Measurements from ENCODE around the gene SALL4. TPM values are rescaled to one million over a fixed set of nuclear protein-coding genes. Genes with fewer than 3 reads are reported as not detected.

SALL4 gene
- total and polyA plus RNA-seq, 9 of the 15 experiments (the other 6 are each of a cell fraction or from before 2014, with no cell fraction given): 0.03 to 0.07 TPM; not detected in 7

DNA sequence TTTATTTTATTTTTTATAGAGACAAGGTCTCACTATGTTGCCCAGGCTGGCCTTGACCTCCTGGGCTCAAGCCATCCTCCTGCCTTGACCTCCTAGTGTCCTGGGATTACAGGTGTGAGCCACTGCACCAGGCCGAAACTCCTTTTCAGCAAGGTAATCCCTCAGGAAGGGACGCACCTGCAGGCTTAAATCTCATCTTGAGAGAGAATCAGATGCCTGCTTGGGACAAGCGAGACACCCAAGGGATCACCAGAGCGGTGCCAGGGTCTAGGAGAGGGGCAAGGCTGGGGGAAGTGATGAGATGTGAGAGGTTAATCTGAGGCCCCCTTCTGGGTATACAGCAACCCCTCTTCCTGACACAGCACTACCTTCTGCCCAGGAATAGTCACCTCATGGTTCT lies 30.1 kb downstream of the SALL4 start (continued):
- TF ChIP-seq, protein P1, sequence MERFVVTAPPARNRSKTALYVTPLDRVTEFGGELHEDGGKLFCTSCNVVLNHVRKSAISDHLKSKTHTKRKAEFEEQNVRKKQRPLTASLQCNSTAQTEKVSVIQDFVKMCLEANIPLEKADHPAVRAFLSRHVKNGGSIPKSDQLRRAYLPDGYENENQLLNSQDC (CRISPR knock-in tag; IDR thresholded peaks at IDR 0.05): no peak
- TF ChIP-seq, protein P2, sequence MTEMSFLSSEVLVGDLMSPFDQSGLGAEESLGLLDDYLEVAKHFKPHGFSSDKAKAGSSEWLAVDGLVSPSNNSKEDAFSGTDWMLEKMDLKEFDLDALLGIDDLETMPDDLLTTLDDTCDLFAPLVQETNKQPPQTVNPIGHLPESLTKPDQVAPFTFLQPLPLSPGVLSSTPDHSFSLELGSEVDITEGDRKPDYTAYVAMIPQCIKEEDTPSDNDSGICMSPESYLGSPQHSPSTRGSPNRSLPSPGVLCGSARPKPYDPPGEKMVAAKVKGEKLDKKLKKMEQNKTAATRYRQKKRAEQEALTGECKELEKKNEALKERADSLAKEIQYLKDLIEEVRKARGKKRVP (CRISPR knock-in tag; IDR thresholded peaks at IDR 0.05): no peak
- TF ChIP-seq, protein P3, sequence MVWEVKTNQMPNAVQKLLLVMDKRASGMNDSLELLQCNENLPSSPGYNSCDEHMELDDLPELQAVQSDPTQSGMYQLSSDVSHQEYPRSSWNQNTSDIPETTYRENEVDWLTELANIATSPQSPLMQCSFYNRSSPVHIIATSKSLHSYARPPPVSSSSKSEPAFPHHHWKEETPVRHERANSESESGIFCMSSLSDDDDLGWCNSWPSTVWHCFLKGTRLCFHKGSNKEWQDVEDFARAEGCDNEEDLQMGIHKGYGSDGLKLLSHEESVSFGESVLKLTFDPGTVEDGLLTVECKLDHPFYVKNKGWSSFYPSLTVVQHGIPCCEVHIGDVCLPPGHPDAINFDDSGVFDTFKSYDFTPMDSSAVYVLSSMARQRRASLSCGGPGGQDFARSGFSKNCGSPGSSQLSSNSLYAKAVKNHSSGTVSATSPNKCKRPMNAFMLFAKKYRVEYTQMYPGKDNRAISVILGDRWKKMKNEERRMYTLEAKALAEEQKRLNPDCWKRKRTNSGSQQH (CRISPR knock-in tag; IDR thresholded peaks at IDR 0.05): no peak
- no peak for TF ChIP-seq ZNF146 (CRISPR knock-in tag; IDR thresholded peaks at IDR 0.05; ENCODE audit: unreplicated experiment)
- TF ChIP-seq, protein P4, sequence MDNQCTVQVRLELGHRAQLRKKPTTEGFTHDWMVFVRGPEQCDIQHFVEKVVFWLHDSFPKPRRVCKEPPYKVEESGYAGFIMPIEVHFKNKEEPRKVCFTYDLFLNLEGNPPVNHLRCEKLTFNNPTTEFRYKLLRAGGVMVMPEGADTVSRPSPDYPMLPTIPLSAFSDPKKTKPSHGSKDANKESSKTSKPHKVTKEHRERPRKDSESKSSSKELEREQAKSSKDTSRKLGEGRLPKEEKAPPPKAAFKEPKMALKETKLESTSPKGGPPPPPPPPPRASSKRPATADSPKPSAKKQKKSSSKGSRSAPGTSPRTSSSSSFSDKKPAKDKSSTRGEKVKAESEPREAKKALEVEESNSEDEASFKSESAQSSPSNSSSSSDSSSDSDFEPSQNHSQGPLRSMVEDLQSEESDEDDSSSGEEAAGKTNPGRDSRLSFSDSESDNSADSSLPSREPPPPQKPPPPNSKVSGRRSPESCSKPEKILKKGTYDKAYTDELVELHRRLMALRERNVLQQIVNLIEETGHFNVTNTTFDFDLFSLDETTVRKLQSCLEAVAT (IDR thresholded peaks at IDR 0.05): no peak

DNA sequence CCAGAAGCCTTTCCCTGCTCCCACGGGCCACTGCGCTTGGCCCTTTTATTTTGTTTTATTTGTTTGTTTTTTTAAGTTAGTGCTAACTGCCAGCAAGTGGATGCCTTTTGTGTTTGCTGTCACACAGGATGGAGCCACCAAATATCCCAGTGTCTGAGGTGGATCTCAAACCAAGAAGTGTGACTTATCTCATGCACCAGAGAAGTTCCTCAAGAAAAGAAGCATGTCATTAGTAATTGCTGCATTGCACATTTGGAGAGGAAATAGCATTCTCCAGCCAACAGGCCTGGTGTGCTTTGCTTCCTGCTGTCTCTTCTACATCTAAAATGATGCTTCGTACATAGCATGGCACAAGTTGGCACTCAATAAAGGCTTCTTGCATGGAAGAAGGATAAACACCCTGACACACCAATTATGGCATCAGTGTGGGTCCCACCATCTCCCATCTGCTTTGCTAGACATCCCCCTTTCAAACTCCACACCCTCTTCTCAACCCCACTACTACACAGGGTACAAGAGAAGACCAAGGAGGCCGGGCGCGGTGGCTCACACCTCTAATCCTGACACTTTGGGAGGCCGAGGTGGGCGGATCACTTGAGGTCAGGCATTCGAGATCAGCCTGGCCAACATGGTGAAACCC lies 32.2 kb downstream of the SALL4 start:
- Histone ChIP-seq H4K20me1 (replicated peaks; ENCODE audit: control insufficient read depth, insufficient read depth, low read length) (no peaks in the 10 kb centered on the region), H3K9me3 (replicated peaks; ENCODE audit: control insufficient read depth, insufficient read depth, low read depth, low read length) (no peaks in the 10 kb centered on the region), H3K4me3 (no peak overlapping the region), H3K79me2 (ENCODE audit: control insufficient read depth, insufficient read depth, low read length) (no peaks in the 10 kb centered on the region), H3K4me2 (ENCODE audit: insufficient read depth, low read length) (no peak overlapping the region), H3K9me1 (ENCODE audit: control insufficient read depth, insufficient read depth, low read length) (no peaks in the 10 kb centered on the region), H3K27me3 (ENCODE audit: control insufficient read depth in 2 of 2, insufficient read depth in 2 of 2, low read length in 2 of 2) (peaks cover 5 to 14% of the 10 kb centered on the region in 2 experiments; a peak in 3 of 5 replicates), H3K27ac (ENCODE audit: extremely low read depth, low read depth, low read length) (no peak overlapping the region), H3K36me3 (ENCODE audit: control insufficient read depth, insufficient read depth, low read length) (no peaks in the 10 kb centered on the region), H2AFZ (ENCODE audit: low read depth, low read length) (no peak overlapping the region), H3K4me1 (replicated peaks in 1 of 2; ENCODE audit: control insufficient read depth in 2 of 2, insufficient read depth in 2 of 2, low read length in 2 of 2) (peaks cover 0 to 10% of the 10 kb centered on the region in 2 experiments; a peak in 2 of 5 replicates), H3K9ac (ENCODE audit: insufficient read depth in 1 of 2, low read depth in 2 of 2, low read length in 2 of 2) (no peak overlapping the region)
- CTCF ChIA-PET (ENCODE audit: low intra/inter-chr PET ratio): no interaction called here
- in situ Hi-C loops (cut with MboI) (no loop called here), intact Hi-C loops (cut with micrococcal nuclease) (no loop called here)
- WGBS (ENCODE audit: insufficient coverage, low coverage, missing lambda C conversion rate): under 1% methylated on average over 9 of the region's 9 CpGs
- no peak for DNase-seq (ENCODE audit: extremely low read depth in 1 of 4, low spot score in 3 of 4)
- no peak for ATAC-seq
- no peak for FAIRE-seq
- POLR2A ChIA-PET: no interaction called here
- no TSS peak for BruUV-seq (replicated peaks)
- no peak for TF ChIP-seq GABPA (tag; conservative IDR thresholded peaks at IDR 0.05; ENCODE audit: low read depth)
- no peak for TF ChIP-seq KDM5B (IDR thresholded peaks at IDR 0.05; ENCODE audit: insufficient replicate concordance, low read depth, low read length)
- TF ChIP-seq TOE1 (IDR thresholded peaks at IDR 0.05; ENCODE audit: borderline replicate concordance): no peak
- TF ChIP-seq TOE1 (CRISPR knock-in tag; IDR thresholded peaks at IDR 0.05; ENCODE audit: borderline replicate concordance, low read depth): no peak
- no peak for TF ChIP-seq ZNF57 (CRISPR knock-in tag; IDR thresholded peaks at IDR 0.05)
- no peak for TF ChIP-seq KDM4B (IDR thresholded peaks at IDR 0.05; ENCODE audit: borderline replicate concordance in 2 of 2, low read depth in 1 of 2)
- no peak for TF ChIP-seq CHD4 (IDR thresholded peaks at IDR 0.05; ENCODE audit: insufficient read depth, insufficient replicate concordance, low read depth, low read length, poor library complexity, severe bottlenecking)
- no peak for TF ChIP-seq DMBX1 (CRISPR knock-in tag; IDR thresholded peaks at IDR 0.05; ENCODE audit: borderline replicate concordance)
- TF ChIP-seq IRF2 (CRISPR knock-in tag; IDR thresholded peaks at IDR 0.05): no peak
- no peak for TF ChIP-seq NBN (IDR thresholded peaks at IDR 0.05; ENCODE audit: low read depth)

Measured in K562 (cell line).